ENCODE data around the gene SERPINE2. TPM values are rescaled to one million over a fixed set of nuclear protein-coding genes. Genes with fewer than 3 reads are reported as not detected.

SERPINE2 gene, protein sequence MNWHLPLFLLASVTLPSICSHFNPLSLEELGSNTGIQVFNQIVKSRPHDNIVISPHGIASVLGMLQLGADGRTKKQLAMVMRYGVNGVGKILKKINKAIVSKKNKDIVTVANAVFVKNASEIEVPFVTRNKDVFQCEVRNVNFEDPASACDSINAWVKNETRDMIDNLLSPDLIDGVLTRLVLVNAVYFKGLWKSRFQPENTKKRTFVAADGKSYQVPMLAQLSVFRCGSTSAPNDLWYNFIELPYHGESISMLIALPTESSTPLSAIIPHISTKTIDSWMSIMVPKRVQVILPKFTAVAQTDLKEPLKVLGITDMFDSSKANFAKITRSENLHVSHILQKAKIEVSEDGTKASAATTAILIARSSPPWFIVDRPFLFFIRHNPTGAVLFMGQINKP
- polyA plus RNA-seq (ENCODE audit: insufficient read length in 3 of 3), result 100 to 1,000 TPM; 118 to 171 (median 121) TPM

DNA sequence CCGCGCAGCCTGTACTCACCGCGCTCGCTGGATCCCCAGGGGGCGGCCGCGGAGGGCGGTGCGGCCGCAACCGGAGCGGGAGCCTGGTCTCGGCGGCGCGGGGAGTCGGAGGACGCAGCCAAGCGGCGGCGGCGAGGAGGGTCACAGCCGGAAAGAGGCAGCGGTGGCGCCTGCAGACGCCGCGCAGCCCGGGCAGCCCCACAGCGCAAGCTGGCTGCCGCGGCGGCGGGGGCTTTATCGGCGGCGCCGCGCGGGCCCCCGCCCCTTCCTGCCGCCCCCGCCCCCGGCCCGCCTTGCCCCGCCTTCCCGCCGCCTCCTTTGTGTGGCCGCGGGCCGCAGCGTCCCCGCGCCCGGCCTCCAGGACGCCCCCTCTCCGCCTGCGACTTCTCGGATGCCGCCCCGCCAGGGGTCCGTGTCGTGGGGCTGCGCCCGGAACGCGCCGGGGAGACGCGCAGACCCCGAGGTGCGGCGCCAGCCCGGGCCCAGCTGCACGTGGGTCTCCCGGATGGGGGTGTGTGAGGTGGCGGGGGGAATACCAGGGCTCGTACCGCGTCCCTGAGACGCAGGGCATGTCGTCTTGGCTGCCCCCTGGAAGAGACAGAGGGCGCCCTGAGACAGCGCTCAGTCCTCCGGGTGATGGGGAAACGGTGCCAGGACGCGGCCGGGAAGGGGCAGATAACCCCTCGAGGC lies at the start of gene SERPINE2:
SERPINE2 (minus strand) TSS at position 207 of the 690 bp plus-strand sequence. CDS start 37,386 bp downstream, outside the sequence.
- DNase-seq (ENCODE audit: low read depth in 3 of 3, low spot score in 2 of 3), result peak in 2 of 3 donors; percentile 45 to 54

DNA sequence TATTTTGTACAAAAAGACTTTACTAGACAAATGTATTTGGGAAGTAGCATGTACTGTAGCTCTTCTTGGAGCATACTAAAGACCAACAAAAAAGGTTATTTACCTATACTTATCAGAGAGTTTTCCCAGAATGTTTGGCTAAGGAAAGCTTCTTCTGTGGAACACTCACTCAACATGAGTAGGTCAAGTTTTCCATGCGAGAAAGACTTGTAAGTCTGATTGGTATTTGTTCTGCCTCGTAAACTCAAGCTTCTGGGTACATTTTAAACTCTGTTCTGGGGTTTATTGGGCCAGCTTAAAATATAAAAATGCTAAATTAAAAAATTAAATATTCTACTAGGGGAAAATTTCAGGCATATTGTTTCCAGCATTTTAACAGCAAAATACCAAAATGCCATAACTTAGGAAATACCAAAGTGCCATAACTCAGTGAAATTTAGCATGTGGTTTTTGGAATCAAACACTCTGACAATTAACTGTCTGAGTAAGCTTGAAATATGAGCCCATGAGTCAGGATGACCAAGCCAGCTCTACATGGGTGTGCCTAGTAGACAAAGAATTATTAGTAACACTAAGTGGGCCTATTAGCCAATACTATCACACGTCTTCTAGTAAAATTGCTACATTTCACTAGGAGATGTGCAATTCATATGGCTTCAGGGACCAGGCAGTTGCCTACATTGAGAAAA lies 47.3 kb upstream of the SERPINE2 start:
- DNase-seq (ENCODE audit: low read depth in 3 of 3, low spot score in 2 of 3), result no peak

DNA sequence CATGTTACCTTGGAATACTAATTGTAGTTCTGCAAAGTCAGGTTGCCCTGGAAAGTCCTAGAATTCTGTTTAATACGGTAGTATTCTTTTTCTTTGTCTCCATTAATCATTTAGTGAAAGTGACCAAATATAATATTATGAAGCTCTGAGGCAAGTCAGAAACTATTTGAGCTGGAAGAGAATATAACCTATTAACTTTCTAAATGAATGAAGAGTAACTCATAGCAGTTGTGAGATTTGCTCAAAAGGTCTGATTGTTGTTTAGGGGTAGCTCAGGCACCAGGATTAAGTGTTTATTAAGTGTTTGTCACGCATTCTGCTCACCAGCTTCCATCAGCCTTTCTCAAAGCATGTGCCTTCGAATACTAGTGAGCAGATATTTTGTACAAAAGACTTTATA lies 46.7 kb upstream of the SERPINE2 start:
- DNase-seq (ENCODE audit: low read depth in 3 of 3, low spot score in 2 of 3), result no peak

DNA sequence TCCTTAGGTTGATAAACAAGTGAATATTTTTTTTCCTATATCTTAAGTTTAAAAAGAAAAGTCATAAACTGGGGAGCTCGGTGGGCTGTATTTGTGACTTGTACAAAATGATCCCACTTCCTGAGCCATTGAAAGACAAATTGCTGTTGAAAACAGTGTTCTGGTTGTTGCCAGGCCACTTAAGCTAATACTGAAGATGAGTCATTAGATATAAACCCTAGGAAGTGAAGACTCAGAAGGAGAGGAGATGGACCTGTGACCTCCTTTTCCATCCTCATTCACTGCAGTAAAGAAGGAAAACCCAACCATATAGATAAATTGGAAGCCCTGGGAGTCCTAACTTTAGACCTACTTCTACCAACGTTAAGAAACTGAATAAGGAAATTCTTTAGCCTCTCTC lies 46.2 kb upstream of the SERPINE2 start:
- no peak for DNase-seq (ENCODE audit: low read depth in 3 of 3, low spot score in 2 of 3)

DNA sequence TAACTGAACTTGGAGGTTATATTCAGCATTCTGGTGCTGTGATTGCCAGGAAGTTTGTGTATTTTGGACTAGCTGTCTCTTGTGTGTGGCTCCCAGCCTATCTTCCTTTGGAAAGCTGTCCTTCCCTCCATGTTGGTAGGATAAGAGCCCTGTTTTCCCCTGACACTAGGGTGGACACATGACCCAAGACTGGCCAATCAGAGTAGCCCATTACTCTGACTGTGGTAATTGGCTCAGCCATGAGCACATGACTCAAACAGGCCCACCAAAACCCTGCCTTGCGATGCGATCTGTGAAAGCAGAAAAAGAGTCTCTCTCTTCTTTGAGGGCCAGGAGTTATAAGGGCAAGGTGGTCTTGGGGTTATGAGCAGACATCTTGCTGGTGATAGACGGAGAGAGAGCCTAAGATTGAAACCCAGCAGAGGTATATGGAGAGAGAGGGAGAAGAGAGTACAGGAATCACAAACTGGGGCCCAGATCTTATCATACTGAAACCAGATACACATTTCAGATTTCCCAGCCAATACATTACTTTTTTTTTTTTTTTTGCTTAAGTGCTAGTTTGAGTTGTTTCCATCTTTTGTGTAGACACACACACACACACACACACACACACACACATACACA lies 45.3 kb upstream of the SERPINE2 start:
- DNase-seq (ENCODE audit: low read depth in 3 of 3, low spot score in 2 of 3), result no peak

DNA sequence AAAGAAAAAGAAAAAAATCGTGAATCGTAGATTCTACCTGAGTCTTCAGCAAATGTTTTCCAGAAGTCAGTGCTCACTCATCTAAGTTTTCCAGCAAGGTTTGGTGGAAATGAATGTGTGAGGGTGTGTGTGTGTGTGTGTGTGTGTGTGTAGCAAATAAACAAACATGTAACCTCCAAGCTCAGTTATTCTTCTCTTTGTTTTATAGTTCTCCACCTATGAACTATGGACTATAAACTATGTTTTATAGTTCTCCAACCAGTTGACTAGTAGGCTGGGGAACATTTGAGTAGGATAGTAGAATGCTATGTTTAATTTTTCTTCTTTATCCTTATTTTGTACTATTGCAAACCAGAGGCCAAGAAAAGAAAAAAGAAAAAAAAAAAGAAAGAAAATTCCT lies 44.6 kb upstream of the SERPINE2 start:
- no peak for DNase-seq (ENCODE audit: low read depth in 3 of 3, low spot score in 2 of 3)

DNA sequence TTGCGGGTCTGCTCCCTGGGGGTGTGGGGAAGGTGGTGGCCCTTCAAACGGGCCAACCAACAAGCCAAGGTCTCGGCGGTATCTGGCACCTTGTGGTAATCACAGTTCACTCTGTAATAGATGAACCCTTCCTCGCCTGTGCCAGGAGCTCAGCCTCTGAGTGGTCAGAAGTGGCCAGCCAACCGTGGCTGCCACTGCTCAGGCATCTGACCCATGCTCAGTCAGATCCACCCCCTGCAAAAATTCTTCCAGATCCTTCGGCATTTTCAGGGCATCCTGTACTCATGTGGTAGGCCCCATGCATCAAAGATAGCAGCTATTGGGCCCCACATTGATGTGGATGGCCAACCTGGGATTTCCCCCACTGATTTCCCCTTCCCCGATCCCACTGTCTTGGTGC lies 39.6 kb upstream of the SERPINE2 start:
- DNase-seq (ENCODE audit: low read depth in 3 of 3, low spot score in 2 of 3), result no peak

DNA sequence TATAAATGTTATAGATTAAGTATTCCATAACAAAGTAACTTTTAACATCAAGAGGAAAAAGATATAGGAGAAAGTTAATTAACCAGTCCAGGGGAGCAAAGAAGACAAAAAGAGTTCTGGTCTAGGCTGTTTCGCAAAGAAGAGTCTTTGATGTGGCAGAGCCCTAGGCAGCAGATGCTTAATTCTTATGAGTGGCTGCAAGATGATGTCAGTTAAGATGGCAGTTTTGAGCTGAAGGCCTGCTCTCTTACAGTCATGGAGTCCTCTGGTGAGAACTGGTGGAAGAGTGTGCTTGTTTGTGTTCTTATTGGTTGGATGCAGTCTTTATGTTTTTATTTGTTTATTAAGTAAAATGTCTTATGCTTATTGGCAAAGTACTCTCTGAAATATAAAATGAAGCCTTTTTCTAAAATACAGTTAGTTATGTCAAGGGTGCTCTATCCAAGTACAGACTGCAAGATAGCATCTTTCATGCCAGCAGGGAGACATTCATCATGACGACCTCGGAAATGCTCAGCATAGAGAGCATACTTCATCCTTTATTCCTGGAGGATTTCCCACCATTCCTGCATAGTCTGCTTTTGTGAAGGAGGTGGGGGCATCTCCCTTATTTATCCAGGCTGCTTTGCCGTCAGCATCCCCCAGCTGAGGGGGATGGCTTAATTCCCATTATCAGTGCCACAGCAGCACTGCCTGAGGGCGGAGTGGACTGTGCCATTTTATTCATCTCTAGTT lies 38.9 kb upstream of the SERPINE2 start:
- DNase-seq (ENCODE audit: low read depth in 3 of 3, low spot score in 2 of 3), result no peak

DNA sequence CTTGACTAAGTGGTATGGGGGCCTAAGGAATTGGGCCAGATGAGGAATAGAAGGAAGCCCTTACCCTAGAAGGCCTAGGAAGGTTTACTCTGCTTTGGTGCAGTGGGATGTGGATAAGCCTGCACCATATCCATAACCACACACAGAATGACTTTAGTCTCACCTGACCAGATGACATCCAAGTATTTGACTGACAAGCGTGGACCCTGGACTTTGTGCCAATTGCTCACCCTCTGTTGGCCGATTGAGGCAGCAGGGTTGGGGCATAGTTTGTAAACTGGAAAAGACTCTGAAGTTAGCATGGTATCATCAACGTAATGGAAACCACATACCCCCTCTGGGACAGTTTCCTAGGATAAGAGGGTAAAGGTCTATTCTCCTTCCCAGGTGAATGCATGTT lies 36.5 kb upstream of the SERPINE2 start:
- DNase-seq (ENCODE audit: low read depth in 3 of 3, low spot score in 2 of 3), result no peak

DNA sequence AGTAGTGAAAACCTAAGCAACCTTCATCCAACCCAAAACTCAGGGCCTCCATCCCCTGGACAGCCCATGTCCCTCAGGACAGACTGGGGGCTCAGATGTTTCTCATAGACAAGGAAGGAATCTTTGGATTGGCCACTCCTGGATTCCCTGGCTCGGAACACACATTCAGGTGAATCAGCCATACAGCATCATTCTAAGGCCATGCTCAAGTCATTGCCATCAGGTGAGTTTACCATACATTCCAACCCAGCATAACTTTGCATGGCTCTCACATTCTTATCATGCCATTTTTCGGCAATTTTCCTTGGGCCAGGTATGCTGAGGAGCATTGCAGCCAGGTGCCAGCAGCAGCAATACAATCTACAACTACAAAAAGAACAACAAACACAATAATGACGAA lies 34.6 kb upstream of the SERPINE2 start:
- no peak for DNase-seq (ENCODE audit: low read depth in 3 of 3, low spot score in 2 of 3)

DNA sequence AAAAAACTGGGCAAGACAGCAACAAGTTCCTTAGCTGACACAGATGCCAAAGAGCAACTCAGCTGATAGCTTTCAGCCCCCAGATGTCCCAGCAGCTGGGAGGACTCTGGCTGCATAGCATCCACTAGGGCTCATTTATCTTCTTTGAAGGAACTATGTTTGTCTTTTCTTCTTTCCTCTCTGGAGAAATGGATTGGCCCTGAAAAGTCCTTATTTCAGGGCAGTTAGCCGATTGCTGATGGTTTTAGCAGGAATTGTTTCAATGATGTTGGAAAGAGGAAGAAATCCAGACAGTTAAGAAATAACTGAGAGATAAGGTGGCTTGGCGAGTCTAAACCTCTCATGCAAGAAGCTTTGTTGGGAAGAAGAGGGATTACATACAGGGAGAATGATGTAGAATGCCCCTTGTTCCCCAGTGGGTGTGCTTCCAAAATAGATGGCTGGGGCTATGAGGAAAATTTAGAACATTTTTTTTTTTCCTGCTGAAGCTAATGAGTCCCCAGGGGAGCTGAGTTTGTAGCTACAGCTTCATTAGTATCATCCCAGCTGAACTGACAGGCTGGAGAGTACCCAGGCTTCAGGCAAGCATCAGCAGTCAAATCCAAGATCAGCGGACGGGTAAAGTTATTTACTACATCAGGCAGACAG lies 33.6 kb upstream of the SERPINE2 start:
- no peak for DNase-seq (ENCODE audit: low read depth in 3 of 3, low spot score in 2 of 3)

DNA sequence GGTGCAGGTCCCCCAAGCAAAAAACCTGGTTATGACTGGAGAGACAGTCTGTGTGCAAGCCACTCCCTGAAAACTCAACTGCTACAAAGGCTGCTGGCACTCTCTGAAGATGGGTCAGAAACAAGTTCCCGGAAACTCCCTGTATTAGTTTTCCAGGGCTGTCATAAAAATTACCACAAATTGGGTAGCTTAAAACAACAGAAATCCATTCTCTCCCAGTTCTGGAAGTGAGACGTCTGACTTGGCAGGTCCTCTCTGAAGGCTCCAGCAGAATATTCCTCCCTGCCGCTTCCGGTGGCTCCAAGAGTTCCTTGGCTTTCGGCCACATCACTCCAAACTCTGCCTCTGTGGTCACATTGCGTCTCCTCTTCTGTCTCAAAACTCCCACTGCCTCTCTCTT lies 30.1 kb upstream of the SERPINE2 start:
- no peak for DNase-seq (ENCODE audit: low read depth in 3 of 3, low spot score in 2 of 3)

DNA sequence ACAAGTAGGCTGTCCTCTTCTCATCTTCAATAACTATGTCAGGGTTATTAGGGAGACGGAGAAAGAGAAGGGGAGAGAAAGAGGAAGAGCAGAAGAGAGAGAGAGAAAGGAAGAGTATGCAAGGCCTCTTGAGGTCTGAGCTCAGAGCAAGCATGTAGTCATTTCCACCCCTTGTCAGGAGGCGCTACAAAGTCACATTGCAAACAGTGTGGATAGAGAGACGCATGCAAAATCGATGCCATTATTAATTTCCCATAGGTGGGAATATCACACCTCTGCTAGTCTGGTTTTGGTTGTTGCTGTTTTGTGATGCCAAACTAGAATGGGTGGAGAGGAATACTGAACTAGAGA lies 24.2 kb upstream of the SERPINE2 start:
- no peak for DNase-seq (ENCODE audit: low read depth in 3 of 3, low spot score in 2 of 3)

DNA sequence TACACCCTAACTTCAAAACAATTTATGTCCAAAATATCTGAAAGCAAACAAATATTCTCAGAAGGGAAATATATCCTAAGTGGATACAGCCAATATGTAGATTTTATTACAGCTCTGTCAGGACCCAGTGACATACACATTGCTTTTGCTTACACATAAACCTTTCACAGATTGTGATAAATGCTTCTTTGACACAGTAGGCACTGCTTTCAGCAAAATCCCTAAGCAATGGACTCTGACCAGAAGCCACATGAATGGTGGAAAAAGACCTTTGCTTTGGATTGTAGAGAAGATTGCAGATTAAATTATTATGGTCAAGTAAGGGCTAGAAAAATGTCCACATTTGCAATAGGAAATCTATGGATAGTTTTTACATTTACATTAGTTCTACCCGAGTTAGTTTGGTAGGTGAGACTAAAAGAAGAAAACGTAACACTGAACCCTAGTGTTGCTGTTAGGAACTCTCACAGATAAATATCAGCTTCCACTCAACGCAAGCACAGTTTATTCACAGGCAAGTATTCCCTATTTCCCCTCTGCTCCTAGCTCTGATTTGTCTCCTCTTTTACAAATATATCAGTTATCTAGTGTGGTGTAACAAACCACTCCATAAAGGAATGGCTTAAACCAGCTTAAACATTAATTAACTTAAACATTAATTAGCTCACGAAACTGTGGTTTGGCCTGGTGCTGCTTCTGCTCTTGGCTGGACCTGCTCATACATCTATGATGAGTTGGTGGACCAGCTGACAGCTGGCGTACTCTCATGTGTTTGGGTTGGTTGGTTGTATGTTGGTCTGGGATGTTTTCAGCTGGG lies 23.6 kb upstream of the SERPINE2 start:
- DNase-seq (ENCODE audit: low read depth in 3 of 3, low spot score in 2 of 3), result no peak

DNA sequence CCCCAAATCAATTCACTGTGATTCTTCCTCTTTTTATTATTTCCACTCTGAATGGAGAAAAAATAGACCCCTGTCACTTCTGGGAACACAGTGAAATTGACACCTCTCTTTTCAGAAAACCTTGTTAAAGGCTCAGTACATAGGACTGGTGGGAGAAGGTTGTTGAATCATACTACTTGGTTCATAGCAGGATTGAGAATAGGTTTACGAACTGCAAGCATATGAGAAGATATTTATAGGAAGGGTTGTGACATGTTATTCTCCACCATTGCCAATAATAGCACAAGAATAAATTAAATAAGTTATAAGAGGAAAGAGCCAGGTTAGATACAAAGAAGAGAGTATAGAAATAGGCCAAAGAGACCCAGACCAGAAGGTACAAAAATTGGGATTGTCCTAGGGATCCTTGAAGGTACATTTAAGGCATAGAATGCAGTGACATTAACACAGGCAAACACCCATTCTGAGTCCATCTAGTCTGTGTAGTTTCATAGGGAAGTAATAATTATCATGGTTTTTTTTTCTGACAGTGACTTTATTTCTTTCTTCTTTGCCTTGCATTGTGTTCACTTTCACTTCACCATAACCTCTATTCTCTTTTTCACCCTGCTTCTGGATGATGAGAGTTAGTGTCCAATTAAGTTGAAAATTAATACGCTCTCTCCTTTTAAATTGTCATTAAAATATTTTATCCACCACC lies 21.8 kb upstream of the SERPINE2 start:
- DNase-seq (ENCODE audit: low read depth in 3 of 3, low spot score in 2 of 3), result no peak

DNA sequence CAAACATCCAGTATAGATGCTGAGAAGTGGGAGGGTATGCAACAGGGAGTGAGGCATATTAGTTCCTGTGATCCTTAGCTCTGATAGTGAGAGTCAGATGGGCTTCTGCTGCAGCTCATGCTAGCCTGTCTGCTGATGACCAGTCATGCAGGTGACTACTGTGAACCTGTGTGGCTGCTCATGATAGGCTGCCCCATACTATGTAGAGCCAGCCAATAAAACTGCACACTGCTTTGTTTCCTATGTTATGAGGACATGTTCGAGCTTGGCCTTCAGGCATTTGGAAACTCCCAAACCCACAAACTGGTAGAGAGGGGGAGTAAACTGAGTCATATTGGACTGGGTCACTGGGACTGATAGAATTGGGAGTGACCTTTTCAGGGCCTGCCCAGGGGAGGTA lies 20.1 kb upstream of the SERPINE2 start:
- DNase-seq (ENCODE audit: low read depth in 3 of 3, low spot score in 2 of 3), result no peak

DNA sequence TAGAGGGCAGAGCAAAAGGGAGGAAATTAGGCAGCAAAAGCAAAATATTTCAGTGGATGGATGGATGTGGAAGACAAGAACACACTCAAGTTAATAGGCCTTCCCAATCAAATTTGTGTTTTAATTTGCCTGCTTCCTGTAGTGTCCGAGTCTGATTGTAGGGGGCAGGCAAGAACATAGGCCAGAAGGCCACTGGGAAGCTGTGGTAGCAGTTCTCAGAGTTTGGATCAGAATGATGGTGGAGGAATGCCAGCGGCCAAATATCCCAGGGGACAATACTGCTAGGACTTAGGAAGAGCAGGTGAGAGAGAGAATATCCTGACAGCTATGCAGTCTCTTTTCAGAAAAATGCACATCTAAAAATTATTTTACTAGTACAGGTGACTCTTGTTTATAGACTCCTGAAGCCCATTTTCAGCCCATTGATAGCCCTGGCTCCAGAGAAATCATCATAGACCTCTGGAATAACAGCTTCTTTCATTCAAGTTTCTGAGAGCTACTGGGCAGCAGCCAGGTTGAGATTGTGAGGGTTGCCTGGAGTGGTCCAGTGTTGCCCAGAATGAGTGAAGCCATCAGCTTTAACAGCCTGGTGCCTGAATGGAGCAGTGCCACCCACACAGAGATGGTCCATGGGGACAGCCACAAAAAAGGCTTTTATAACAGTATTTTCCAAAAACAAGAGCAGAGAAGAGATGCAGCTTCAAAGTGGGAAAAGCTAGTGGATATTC lies 19.1 kb upstream of the SERPINE2 start:
- no peak for DNase-seq (ENCODE audit: low read depth in 3 of 3, low spot score in 2 of 3)

DNA sequence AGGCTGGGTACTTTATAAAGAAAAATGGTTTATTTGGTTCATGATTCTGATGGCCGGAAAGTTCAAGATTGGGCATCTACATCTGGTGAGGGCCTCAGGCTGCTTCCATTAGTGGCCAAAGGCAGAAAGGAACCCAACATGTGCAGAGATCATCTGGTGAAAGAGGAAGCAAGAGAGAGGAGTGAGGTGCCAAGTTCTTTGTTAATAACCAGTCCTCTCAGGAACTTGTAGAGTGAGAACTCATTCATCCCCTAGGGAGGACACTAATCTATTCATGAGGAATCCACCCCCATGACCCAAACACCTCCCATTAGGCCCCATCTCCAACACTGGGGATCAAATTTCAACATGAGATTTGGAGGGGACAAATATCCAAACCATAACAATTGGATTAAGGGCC lies 17.8 kb upstream of the SERPINE2 start:
- no peak for DNase-seq (ENCODE audit: low read depth in 3 of 3, low spot score in 2 of 3)

All from right renal cortex interstitium (tissue), 3 donors.